K562 (cell line): ENCODE data around the gene HGS. TPM values are rescaled to one million over a fixed set of nuclear protein-coding genes. Genes with fewer than 3 reads are reported as not detected.

ENCODE experiments used
- CBX1 ChIP-seq: sonication (generic); IDR thresholded peaks from 2 replicates; pipeline ENCODE4 v1.6.1; 2016; ENCODE audit warnings: antibody characterized with exemption, low read depth, mild to moderate bottlenecking
- CHD1 ChIP-seq: fragments of 200-600 bp; sonication (generic); IDR thresholded peaks from one replicate; pipeline ENCODE4 v1.6.1; 2012; ENCODE audit warnings: mild to moderate bottlenecking, moderate library complexity, low read length, inconsistent platforms
- CUX1 ChIP-seq: fragments of 200-800 bp; sonication (Bioruptor generic); IDR thresholded peaks from 2 replicates; pipeline ENCODE4 v1.6.1; 2016; ENCODE audit warnings: missing genetic modification characterization, missing compliant biosample characterization
- FOXP1 ChIP-seq: sonication (generic); formaldehyde crosslinking; IDR thresholded peaks from 2 replicates; pipeline ENCODE4 v1.8.0; 2022; ENCODE audit warnings: mild to moderate bottlenecking, missing genetic modification reagents
- GABPA ChIP-seq: fragments of 200-800 bp; sonication (Bioruptor generic); conservative IDR thresholded peaks from 2 replicates; pipeline ENCODE4 v1.6.1; 2016; ENCODE audit warnings: low read depth, missing genetic modification characterization, missing compliant biosample characterization
- ILF3 ChIP-seq: fragments of 450-650 bp; IDR thresholded peaks from 2 replicates; pipeline ENCODE4 v1.6.1; 2018; ENCODE audit warnings: antibody characterized with exemption, mild to moderate bottlenecking, moderate library complexity, borderline replicate concordance
- KDM1A ChIP-seq, 2 experiments: fragments of 450-650 bp; IDR thresholded peaks; 2 replicates each; pipeline ENCODE4 v1.6.1; 2016; ENCODE audit warnings: mild to moderate bottlenecking in 2 of 2
- MECOM ChIP-seq: fragments of 250-450 bp; sonication (Bioruptor Pico); IDR thresholded peaks from 2 replicates; pipeline ENCODE4 v1.8.0; 2022; ENCODE audit warnings: inconsistent platforms
- MLX ChIP-seq, 2 experiments: fragments of 450-650 bp in 1 of 2; sonication (generic) in 1 of 2; formaldehyde crosslinking; conservative IDR thresholded peaks; 2 replicates each; pipeline versions ENCODE4 v1.4.0 to v1.8.1; 2020 to 2022; ENCODE audit warnings: mild to moderate bottlenecking in 1 of 2, missing genetic modification reagents in 1 of 2
- NCOA6 ChIP-seq: fragments of 450-650 bp; IDR thresholded peaks from 2 replicates; pipeline ENCODE4 v1.6.1; 2017; ENCODE audit warnings: mild to moderate bottlenecking
- SAFB ChIP-seq: fragments of 200-400 bp; formaldehyde crosslinking; IDR thresholded peaks from 2 replicates; pipeline ENCODE4 v1.6.1; 2017; ENCODE audit warnings: low read depth, low read length, borderline replicate concordance
- SRSF7 ChIP-seq: fragments of 200-400 bp; formaldehyde crosslinking; optimal IDR thresholded peaks from 2 replicates; pipeline ENCODE3; 2017; ENCODE audit warnings: mild to moderate bottlenecking, low read depth, low read length
- THAP12 ChIP-seq: fragments of 250-450 bp; sonication (Bioruptor Pico); IDR thresholded peaks from 2 replicates; pipeline ENCODE4 v1.9.0; 2021; ENCODE audit warnings: mild to moderate bottlenecking, inconsistent platforms
- THRAP3 ChIP-seq: fragments of 450-650 bp; IDR thresholded peaks from 2 replicates; pipeline ENCODE4 v1.6.1; 2016; ENCODE audit warnings: mild to moderate bottlenecking, inconsistent platforms, borderline replicate concordance
- USF1 ChIP-seq: sonication (generic); formaldehyde crosslinking; IDR thresholded peaks from 2 replicates; pipeline ENCODE4 v1.9.0; 2022; ENCODE audit warnings: mild to moderate bottlenecking, missing genetic modification reagents
- ZBED1 ChIP-seq: IDR thresholded peaks from 2 replicates; pipeline ENCODE4 v1.6.1; 2014
- ZBTB1 ChIP-seq: sonication (generic); formaldehyde crosslinking; IDR thresholded peaks from 2 replicates; pipeline ENCODE4 v1.8.1; 2023; ENCODE audit warnings: missing genetic modification reagents, low read depth, mild to moderate bottlenecking, borderline replicate concordance
- ZBTB26 ChIP-seq: fragments of 450-650 bp; formaldehyde crosslinking; IDR thresholded peaks from 2 replicates; pipeline ENCODE4 v1.4.0; 2022; ENCODE audit warnings: missing genetic modification characterization
- ZZZ3 ChIP-seq: fragments of 450-650 bp; IDR thresholded peaks from 2 replicates; pipeline ENCODE4 v1.6.1; 2016; ENCODE audit warnings: antibody characterized with exemption, mild to moderate bottlenecking, moderate library complexity
- polyA plus RNA-seq, 8 experiments: library from polyadenylated mRNA; depleted of rRNA in 4 of 8; stranded (reverse) in 5 of 8; unstranded in 3 of 8; fragments of >200 nt; fragmentation: Nextera tagmentation in 2 of 8; fragmentation: Illumina TruSeq in 1 of 8; extraction: Ambion mirVana in 2 of 8; extraction: Trizol in 1 of 8; gene quantifications; 2 replicates each; pipeline versions ENCODE4 v1.2.1 to v1.2.3, GENCODE V29; 2011 to 2014; ENCODE audit warnings: inconsistent platforms in 1 of 8, missing spikeins in 1 of 8
- total RNA-seq, 7 experiments: library from RNA; depleted of rRNA in 6 of 7; stranded (reverse); fragments of >200 nt in 6 of 7; fragmentation: Illumina TruSeq in 2 of 7; extraction: Trizol in 2 of 7; gene quantifications; 2 replicates each; pipeline versions ENCODE4 v1.2.1 to v1.2.3, GENCODE V29; 2011 to 2021; ENCODE audit warnings: low replicate concordance in 1 of 7

The HGS gene
- total and polyA plus RNA-seq, 9 of the 15 experiments (the other 6 are each of a cell fraction or from before 2014, with no cell fraction given): 3.9 to 176 (median 77.1) TPM

GRCh38 chr17:81712468-81713003 lies 28.7 kb downstream of the HGS start (continued):
- peak; percentile 71; the same call in 1 of the 2 replicates for TF ChIP-seq THAP12
- TF ChIP-seq FOXP1 (CRISPR knock-in tag): no peak; the same call in 1 of the 2 replicates
- 0 out of 2 replicates have a peak, but pooled peaks have one; percentile 7 for TF ChIP-seq GABPA (tag)
- TF ChIP-seq ZBED1: no peak
- TF ChIP-seq ZZZ3: no peak
- no peak for TF ChIP-seq THRAP3
- no peak for TF ChIP-seq USF1 (CRISPR knock-in tag)
- peak; percentile 58; the same call in 1 of the 2 replicates for TF ChIP-seq ZBTB1 (CRISPR knock-in tag)
- no peak for TF ChIP-seq ZBTB26 (CRISPR knock-in tag)
- peak; percentile 54; the same call in 1 of the 2 replicates for TF ChIP-seq ILF3
- TF ChIP-seq CBX1: no peak
- TF ChIP-seq KDM1A (IDR thresholded peaks at IDR 0.05): no peak
- TF ChIP-seq NCOA6: no peak
- no peak for TF ChIP-seq MLX (CRISPR knock-in tag; conservative IDR thresholded peaks at IDR 0.05)
- TF ChIP-seq SAFB: peak; percentile 31; the same call in 1 of the 2 replicates
- no peak for TF ChIP-seq CUX1
- no peak for TF ChIP-seq MECOM
- no peak for TF ChIP-seq CHD1
- no peak for TF ChIP-seq SRSF7
